Fibroblast of lung (primary cell): ENCODE measurements around the gene PYCARD. TPM values are rescaled to one million over a fixed set of nuclear protein-coding genes. Genes with fewer than 3 reads are reported as not detected.

Experiments used
- DNase-seq, 2 donors: peaks; one replicate each; pipeline versions ENCODE4 v3.0.0 to v3.0.0-alpha.2; 2010; ENCODE audit warnings: low read depth in 2 of 2
- H2AFZ ChIP-seq: 2 replicates; pipeline ENCODE4 v1.5.1; 2012; ENCODE audit warnings: low read length, control low read depth, inconsistent platforms
- H3K27ac ChIP-seq: 2 replicates; pipeline ENCODE4 v1.5.1; 2011; ENCODE audit warnings: low read length, control low read depth; ENCODE audit not compliant: insufficient read depth
- H3K27me3 ChIP-seq: 2 replicates; pipeline ENCODE4 v1.5.1; 2011; ENCODE audit warnings: mild to moderate bottlenecking, low read length; ENCODE audit not compliant: control insufficient read depth, insufficient read depth
- H3K36me3 ChIP-seq: 2 replicates; pipeline ENCODE4 v1.5.1; 2011; ENCODE audit warnings: low read length; ENCODE audit not compliant: control insufficient read depth, insufficient read depth
- H3K4me1 ChIP-seq: 2 replicates; pipeline ENCODE4 v1.5.1; 2011; ENCODE audit warnings: low read length; ENCODE audit not compliant: control insufficient read depth, insufficient read depth; ENCODE audit errors: extremely low read depth
- H3K4me2 ChIP-seq: 2 replicates; pipeline ENCODE4 v1.5.1; 2011; ENCODE audit warnings: low read length, control low read depth; ENCODE audit not compliant: insufficient read depth; ENCODE audit errors: extremely low read depth
- H3K4me3 ChIP-seq, 4 experiments: fragments of 200-600 bp in 1 of 4; sonication (generic) in 1 of 4; replicated peaks in 1 of 4; 2 replicates each; pipeline ENCODE4 v1.5.1; 2011 to 2016; ENCODE audit warnings: low read length in 4 of 4, low read depth in 3 of 4, mild to moderate bottlenecking in 3 of 4, control low read depth in 2 of 4, inconsistent platforms in 1 of 4, mixed read lengths in 1 of 4; ENCODE audit not compliant: insufficient read depth in 1 of 4; ENCODE audit errors: control extremely low read depth in 1 of 4
- H3K79me2 ChIP-seq: 2 replicates; pipeline ENCODE4 v1.5.1; 2012; ENCODE audit warnings: mild to moderate bottlenecking, low read length, inconsistent platforms; ENCODE audit not compliant: control insufficient read depth, insufficient read depth
- H3K9ac ChIP-seq: 2 replicates; pipeline ENCODE4 v1.5.1; 2011; ENCODE audit warnings: mild to moderate bottlenecking, low read length, control low read depth; ENCODE audit not compliant: insufficient read depth
- H3K9me3 ChIP-seq: 2 replicates; pipeline ENCODE4 v1.5.1; 2012; ENCODE audit warnings: low read depth, low read length; ENCODE audit not compliant: control insufficient read depth, insufficient read depth
- H4K20me1 ChIP-seq: 2 replicates; pipeline ENCODE4 v1.5.1; 2011; ENCODE audit warnings: low read length; ENCODE audit not compliant: control insufficient read depth, insufficient read depth; ENCODE audit errors: extremely low read depth
- CTCF ChIP-seq, 2 donors: IDR thresholded peaks in 1 of 2; conservative IDR thresholded peaks in 1 of 2; 1 replicate in 1 of 2; 2 replicates in 1 of 2; pipeline ENCODE4 v1.5.1; 2011 to 2012; ENCODE audit warnings: low read length in 2 of 2, control low read depth in 1 of 2, inconsistent platforms in 1 of 2, low read depth in 1 of 2, mild to moderate bottlenecking in 1 of 2
- EZH2 ChIP-seq: IDR thresholded peaks from 2 replicates; pipeline ENCODE4 v1.5.1; 2012; ENCODE audit warnings: low read length, control low read depth, mild to moderate bottlenecking; ENCODE audit errors: missing control alignments
- polyA plus RNA-seq, 2 donors: library from polyadenylated mRNA; depleted of rRNA in 1 of 2; stranded (reverse) in 1 of 2; unstranded in 1 of 2; fragments of >200 nt; gene quantifications; 2 replicates each; pipeline ENCODE4 v1.2.1, GENCODE V29; 2011 to 2012; ENCODE audit warnings: missing spikeins in 1 of 2
- total RNA-seq: library from RNA; depleted of rRNA; stranded (reverse); fragments of >200 nt; gene quantifications from 2 replicates; pipeline ENCODE4 v1.2.1, GENCODE V29; 2014

Gene PYCARD
- total and polyA plus RNA-seq, 2 donors (not counting 1 experiment from before 2014, with no cell fraction given) = 18.4 to 103 TPM

- Histone ChIP-seq H3K27ac (no peak overlapping the region), H3K4me1 (no peaks in the 10 kb centered on the region), H4K20me1 (no peaks in the 10 kb centered on the region), H3K9me3 (no peaks in the 10 kb centered on the region), H3K4me2 (no peak overlapping the region), H3K4me3 (no peak overlapping the region), H3K9ac (no peak overlapping the region), H3K36me3 (no peaks in the 10 kb centered on the region), H2AFZ (no peak overlapping the region), H3K79me2 (no peaks in the 10 kb centered on the region), H3K27me3 (no peaks in the 10 kb centered on the region)
- DNase-seq = no peak
- TF ChIP-seq EZH2 = no peak
- TF ChIP-seq CTCF (conservative IDR thresholded peaks at IDR 0.05 in 1 of 2, IDR thresholded peaks at IDR 0.05 in 1 of 2; ENCODE audit: low read depth in 1 of 2, low read length in 2 of 2) = no peak
Observed at GRCh38 chr16:31243734-31244670, 41.4 kb upstream of the PYCARD start.

GRCh38 chr16:31242206-31242605 is 39.6 kb upstream of the PYCARD start:
- Histone ChIP-seq H3K79me2 (no peaks in the 10 kb centered on the region), H3K4me3 (no peak overlapping the region), H3K4me1 (no peaks in the 10 kb centered on the region), H4K20me1 (no peaks in the 10 kb centered on the region), H3K9me3 (no peaks in the 10 kb centered on the region), H2AFZ (no peak overlapping the region), H3K27ac (no peak overlapping the region), H3K9ac (no peak overlapping the region), H3K27me3 (no peaks in the 10 kb centered on the region), H3K4me2 (no peak overlapping the region), H3K36me3 (no peaks in the 10 kb centered on the region)
- peak in 1 of 2 donors; percentile 1 for DNase-seq
- TF ChIP-seq CTCF (conservative IDR thresholded peaks at IDR 0.05 in 1 of 2, IDR thresholded peaks at IDR 0.05 in 1 of 2; ENCODE audit: low read depth in 1 of 2, low read length in 2 of 2) = no peak
- TF ChIP-seq EZH2 = no peak

DNA sequence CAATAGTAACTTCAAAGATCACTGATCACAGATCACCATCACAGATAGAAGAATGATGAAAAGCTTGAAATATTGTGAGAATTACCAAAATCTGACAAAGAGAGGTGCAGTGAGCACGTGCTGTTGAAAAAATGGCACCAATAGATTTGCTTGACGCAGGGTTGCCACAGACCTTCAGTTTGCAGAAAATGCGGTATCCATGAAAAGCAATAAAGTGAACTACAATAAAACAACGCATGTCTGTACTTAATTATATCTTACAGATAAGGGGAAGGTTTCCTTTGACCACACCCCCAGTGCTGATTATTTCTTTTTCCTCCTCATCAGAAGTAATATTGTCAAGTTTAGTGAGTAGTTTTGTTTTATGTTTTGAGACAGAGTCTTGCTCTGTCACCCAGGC is 35.5 kb upstream of the PYCARD start:
- Histone ChIP-seq H3K27ac (no peak overlapping the region), H3K9ac (no peak overlapping the region), H3K79me2 (no peaks in the 10 kb centered on the region), H3K36me3 (no peaks in the 10 kb centered on the region), H3K4me2 (no peak overlapping the region), H4K20me1 (no peaks in the 10 kb centered on the region), H3K27me3 (no peaks in the 10 kb centered on the region), H2AFZ (no peak overlapping the region), H3K4me3 (no peak overlapping the region), H3K4me1 (no peaks in the 10 kb centered on the region), H3K9me3 (no peaks in the 10 kb centered on the region)
- no peak for DNase-seq
- TF ChIP-seq CTCF (conservative IDR thresholded peaks at IDR 0.05 in 1 of 2, IDR thresholded peaks at IDR 0.05 in 1 of 2; ENCODE audit: low read depth in 1 of 2, low read length in 2 of 2) (no peak), EZH2 (no peak)
